NCI-H526 (cell line): ENCODE results near the gene VAT1L.

Source experiments
- DNase-seq, 2 experiments: peaks; one replicate each; lab custom pipeline; 2025; lab: John Stamatoyannopoulos, UW

The VAT1L gene

GRCh38 chr16:77782694-77783093, 5.7 kb upstream of the VAT1L start:
- peak; percentile 1 to 24 for DNase-seq

GRCh38 chr16:77784441-77785372, 3.7 kb upstream of the VAT1L start:
- DNase-seq, result no peak

- DNase-seq, result no peak
Observed at GRCh38 chr16:77785373-77785764, 3.0 kb upstream of the VAT1L start.

DNA sequence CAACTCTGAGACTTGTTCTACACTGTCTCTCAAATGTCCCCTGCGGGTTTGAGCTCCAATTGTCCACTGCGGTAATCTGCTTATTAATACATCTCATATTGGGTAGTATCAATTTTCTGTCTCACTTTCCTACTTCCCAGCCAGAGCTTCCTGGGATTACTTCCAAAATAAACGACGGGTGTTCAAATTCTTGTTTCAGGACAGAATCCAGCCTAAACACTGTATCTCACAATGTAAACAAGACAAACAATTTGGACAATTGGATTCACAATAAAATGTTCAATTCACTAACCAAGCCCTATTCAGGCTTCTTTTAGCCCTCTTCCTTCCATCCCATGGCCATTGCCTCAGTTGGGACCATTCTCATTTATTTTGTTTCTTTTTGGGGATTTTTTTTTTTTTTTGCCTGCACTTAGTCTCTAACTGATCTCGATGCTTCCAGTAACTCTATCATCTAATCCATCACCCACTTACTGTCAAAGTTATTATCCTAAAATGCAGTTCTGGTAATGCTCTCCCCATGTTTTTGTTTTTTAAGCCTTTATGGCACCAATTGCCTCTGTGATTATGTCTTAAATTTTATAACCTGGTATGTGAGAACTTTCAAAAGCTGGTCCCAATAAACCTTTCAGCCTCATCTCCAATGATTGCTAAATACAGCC, 2.0 kb upstream of the VAT1L start:
- DNase-seq, result no peak

GRCh38 chr16:77787452-77787851, 912 bp upstream of the VAT1L start:
- no peak for DNase-seq

GRCh38 chr16:77789085-77790008, 983 bp downstream of the VAT1L start:
- peak in 1 of 2 experiments; percentile 17 for DNase-seq

DNA sequence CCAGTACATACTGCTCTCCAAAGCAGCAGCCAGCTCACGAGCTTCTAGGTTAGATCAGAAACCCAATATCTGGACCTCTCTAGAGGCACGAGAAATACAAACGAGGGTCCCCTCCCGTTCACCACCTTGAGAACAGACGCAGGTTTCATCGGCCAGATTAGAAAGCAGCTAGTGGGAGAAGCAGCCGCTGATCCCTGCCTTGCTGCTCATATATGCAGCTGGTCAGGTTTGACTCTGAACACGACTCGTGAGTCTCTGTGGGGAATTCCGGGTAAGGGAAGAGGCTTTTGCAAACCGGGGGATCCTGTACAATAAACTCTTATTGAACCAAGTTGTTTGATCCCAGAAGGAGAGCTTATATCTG, 1.6 kb downstream of the VAT1L start:
- DNase-seq, result peak in 1 of 2 experiments; percentile 7

DNA sequence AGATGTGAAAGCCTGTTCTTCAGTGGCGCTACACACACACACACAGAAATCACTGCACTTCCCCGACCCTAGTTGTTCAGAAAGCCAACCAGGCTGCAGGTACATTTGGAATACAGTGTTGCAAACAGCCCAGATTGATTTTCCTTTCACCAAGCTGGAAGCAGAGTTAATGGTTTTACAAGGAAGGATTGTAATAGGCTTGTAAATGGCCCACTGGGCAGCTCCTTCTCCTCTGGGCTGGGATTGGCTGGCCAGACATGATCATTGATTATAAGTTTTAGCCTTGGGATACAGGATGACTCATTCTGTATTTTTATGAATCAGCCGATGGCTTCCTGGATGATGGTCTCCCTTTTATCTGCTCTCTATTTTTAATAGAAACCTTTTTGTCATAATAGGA, 2.5 kb downstream of the VAT1L start:
- no peak for DNase-seq

DNA sequence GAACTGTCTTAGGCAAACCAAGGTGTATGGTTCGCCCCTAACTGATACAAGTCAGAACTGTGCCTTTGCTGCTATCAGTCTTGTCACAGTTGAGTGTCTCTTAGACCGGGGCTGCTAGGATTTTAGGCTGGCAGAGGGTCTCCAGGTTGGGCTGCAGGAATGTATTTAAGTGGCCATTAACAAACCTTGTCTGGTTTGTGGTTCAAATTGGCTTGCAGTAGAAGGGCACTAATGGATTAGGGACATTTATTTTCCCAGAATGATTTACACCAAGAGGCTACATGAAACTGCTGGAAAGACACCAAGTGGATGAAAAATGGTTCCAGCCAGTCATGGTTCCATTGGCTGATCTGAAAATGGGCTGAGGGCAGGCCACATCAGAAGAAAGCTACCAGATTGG, 5.1 kb downstream of the VAT1L start:
- no peak for DNase-seq

- DNase-seq, result no peak
Observed at GRCh38 chr16:77794586-77794985, 6.2 kb downstream of the VAT1L start.

DNA sequence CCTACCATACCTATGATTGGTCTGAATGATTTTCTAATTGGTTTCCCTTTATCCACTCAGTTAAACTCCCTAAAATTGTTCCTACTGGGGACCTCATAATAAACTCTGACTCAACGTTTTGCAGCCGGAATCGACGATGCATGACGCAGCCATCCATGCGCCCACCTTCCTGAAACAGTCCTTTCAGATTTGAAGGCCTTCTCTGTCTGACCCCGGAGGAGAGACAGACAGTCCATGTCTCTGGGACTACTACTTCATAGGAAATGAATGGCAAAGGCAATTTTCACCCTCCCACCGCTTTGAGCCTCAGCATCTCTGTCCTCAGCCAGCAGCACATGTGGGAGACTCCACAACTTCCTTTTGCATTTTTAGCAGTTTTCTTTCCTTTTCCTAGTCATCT, 13.5 kb downstream of the VAT1L start:
- DNase-seq, result no peak

DNA sequence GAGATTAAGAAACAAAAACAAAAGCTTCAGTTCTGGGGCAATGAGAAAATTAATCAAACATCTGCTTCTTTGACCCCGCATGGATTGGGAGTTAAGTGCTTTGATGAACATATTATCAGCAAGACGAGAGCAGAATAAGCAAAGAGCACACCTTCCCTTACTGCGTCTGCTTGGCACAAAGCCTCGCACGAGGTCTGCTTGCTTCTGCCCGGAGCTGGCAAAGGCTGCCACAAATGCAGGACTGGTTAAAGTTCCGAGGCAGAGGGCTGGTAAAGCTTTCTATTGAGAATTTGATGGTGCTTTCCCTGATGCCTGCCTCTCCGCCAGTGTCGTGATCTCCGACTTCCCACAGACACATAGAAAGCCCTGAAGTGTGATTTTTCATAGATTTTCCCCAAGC, 17.0 kb downstream of the VAT1L start:
- no peak for DNase-seq

GRCh38 chr16:77807021-77807420, 18.7 kb downstream of the VAT1L start:
- no peak for DNase-seq

GRCh38 chr16:77812856-77813500, 24.6 kb downstream of the VAT1L start:
- DNase-seq, result no peak

- DNase-seq, result no peak
Observed at GRCh38 chr16:77816293-77816692, 27.9 kb downstream of the VAT1L start.

- no peak for DNase-seq
Observed at GRCh38 chr16:77820340-77820739, 32.0 kb downstream of the VAT1L start.

DNA sequence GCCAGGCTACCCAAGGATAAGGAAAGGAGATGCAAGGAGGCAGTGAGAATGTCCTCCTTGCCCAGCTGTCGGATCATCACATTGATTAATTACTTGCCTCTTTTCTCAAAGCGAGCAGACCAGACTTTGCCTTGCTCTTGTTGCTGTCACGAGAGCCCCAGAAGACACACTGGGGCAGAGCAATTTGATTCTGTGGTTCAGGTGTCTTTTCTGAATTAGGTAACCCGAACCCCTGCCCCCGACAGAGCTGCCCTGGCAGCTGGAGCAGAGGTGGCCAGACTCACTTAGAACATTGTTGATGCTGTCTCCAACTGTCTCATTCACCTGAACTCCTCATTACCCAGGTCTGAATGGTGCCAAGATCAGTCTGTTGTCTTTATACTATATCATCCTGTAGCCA, 34.3 kb downstream of the VAT1L start:
- DNase-seq, result no peak

- DNase-seq, result no peak
Observed at GRCh38 chr16:77823067-77823466, 34.7 kb downstream of the VAT1L start.

DNA sequence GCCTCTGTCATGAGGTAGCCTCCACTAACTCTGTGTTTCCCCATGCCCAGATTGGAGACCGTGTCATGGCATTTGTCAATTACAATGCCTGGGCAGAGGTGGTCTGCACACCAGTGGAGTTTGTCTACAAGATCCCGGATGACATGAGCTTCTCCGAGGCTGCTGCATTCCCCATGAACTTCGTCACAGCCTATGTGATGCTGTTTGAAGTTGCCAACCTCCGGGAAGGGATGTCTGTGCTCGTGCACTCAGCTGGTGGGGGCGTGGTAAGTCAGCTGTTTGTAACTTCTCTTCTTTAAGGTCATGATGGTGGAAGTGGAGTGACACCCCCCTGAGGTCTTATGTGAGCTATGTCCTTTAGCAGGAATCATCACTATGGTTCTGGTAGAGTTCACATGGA, 36.8 kb downstream of the VAT1L start:
- no peak for DNase-seq

DNA sequence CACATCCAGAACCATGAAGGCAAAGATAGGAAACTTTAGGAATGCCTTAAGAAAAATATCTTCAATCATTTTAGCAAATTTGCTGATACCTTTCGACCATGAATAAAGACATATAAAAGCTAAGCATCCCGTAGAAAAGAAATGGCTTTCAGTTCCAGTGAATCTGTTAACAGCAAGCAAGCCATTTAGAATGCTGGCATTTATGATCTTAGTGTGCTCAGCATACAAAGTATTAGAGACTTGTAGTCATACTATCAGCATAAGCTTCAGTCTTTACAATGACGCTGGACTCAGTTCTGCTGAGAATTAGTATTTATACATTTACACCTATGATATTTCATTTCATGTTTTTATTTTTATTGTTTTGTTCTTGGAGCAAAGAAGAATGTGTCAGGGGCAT, 38.7 kb downstream of the VAT1L start:
- DNase-seq, result no peak

- DNase-seq, result no peak
Observed at GRCh38 chr16:77833921-77834634, 45.7 kb downstream of the VAT1L start.
